GM12878 (cell line): Measurements from ENCODE around the gene KRT72.

Source experiments
- EP300 ChIP-seq, 2 experiments: fragments of 150-350 bp in 1 of 2; IDR thresholded peaks; 2 replicates each; pipeline ENCODE4 v1.6.1; 2011 to 2012; ENCODE audit warnings: low read depth in 2 of 2, low read length in 2 of 2, borderline replicate concordance in 1 of 2, improper control_type of control experiment in 1 of 2, inconsistent platforms in 1 of 2; ENCODE audit not compliant: control insufficient read depth in 1 of 2
- EZH2 ChIP-seq: IDR thresholded peaks from 2 replicates; pipeline ENCODE4 v1.6.1; 2012; ENCODE audit warnings: low read depth, mild to moderate bottlenecking, control low read depth, inconsistent platforms, low read length, borderline replicate concordance; ENCODE audit not compliant: control insufficient read depth
- TF ChIP-seq, protein P1 (sequence below): fragments of 450-650 bp; IDR thresholded peaks from 2 replicates; pipeline ENCODE4 v1.6.1; 2014; ENCODE audit warnings: mild to moderate bottlenecking
- TF ChIP-seq, protein P2 (sequence below), 3 experiments: IDR thresholded peaks in 2 of 3; conservative IDR thresholded peaks in 1 of 3; 2 replicates each; pipeline ENCODE4 v1.5.1; 2011; ENCODE audit warnings: low read depth in 3 of 3, low read length in 3 of 3, mild to moderate bottlenecking in 3 of 3, control low read depth in 2 of 3, moderate library complexity in 2 of 3, inconsistent platforms in 1 of 3, mixed read lengths in 1 of 3; ENCODE audit not compliant: control insufficient read depth in 2 of 3, insufficient read depth in 1 of 3; ENCODE audit errors: extremely low read depth in 1 of 3

DNA sequence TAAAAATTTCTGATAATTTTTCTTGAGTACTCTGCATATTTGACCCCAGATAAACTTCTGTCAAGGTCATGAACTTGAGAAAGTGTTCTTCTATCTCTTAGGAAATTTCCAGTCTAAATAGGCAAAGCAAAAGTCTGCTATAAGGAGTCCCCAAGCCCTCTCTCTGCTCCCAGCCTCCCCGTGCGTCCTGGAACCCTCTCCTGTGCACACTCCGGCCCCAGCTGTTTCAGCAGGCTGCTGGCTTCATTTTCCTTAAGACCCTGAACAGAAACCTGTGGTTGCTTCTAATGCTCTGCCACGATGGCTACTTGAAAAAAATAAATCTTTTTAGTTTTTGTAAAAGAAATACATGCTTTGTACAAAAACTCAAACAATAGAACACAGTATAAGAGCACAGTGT lies 36.0 kb upstream of the KRT72 start:
- TF ChIP-seq, protein P1, sequence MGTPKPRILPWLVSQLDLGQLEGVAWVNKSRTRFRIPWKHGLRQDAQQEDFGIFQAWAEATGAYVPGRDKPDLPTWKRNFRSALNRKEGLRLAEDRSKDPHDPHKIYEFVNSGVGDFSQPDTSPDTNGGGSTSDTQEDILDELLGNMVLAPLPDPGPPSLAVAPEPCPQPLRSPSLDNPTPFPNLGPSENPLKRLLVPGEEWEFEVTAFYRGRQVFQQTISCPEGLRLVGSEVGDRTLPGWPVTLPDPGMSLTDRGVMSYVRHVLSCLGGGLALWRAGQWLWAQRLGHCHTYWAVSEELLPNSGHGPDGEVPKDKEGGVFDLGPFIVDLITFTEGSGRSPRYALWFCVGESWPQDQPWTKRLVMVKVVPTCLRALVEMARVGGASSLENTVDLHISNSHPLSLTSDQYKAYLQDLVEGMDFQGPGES = no peak
- TF ChIP-seq EP300 (IDR thresholded peaks at IDR 0.05; ENCODE audit: borderline replicate concordance in 1 of 2, control insufficient read depth in 1 of 2, low read depth in 2 of 2, low read length in 2 of 2) (no peak), EZH2 (no peak)
- TF ChIP-seq, protein P2, sequence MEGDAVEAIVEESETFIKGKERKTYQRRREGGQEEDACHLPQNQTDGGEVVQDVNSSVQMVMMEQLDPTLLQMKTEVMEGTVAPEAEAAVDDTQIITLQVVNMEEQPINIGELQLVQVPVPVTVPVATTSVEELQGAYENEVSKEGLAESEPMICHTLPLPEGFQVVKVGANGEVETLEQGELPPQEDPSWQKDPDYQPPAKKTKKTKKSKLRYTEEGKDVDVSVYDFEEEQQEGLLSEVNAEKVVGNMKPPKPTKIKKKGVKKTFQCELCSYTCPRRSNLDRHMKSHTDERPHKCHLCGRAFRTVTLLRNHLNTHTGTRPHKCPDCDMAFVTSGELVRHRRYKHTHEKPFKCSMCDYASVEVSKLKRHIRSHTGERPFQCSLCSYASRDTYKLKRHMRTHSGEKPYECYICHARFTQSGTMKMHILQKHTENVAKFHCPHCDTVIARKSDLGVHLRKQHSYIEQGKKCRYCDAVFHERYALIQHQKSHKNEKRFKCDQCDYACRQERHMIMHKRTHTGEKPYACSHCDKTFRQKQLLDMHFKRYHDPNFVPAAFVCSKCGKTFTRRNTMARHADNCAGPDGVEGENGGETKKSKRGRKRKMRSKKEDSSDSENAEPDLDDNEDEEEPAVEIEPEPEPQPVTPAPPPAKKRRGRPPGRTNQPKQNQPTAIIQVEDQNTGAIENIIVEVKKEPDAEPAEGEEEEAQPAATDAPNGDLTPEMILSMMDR (IDR thresholded peaks at IDR 0.05 in 2 of 3, conservative IDR thresholded peaks at IDR 0.05 in 1 of 3; ENCODE audit: control insufficient read depth in 2 of 3, extremely low read depth in 1 of 3, insufficient read depth in 1 of 3, low read depth in 3 of 3, low read length in 3 of 3) = no peak
